ENCODE results near the gene FGF4.

Gene FGF4

GRCh38 chr11:69817265-69818230, 42.4 kb upstream of the FGF4 start:
- Histone ChIP-seq H3K27me3 (ENCODE audit: control insufficient read depth in 1 of 2, insufficient read depth in 2 of 2, low read length in 2 of 2) (peaks cover 48 to 58% of the 10 kb centered on the region in 2 donors), H3K27ac (ENCODE audit: low read depth, low read length) (no peak overlapping the region), H3K9me3 (ENCODE audit: control insufficient read depth in 1 of 2, low read length in 2 of 2) (no peaks in the 10 kb centered on the region), H3K9ac (ENCODE audit: low read depth in 1 of 2, low read length in 2 of 2) (no peak overlapping the region), H3K4me3 (ENCODE audit: low read depth in 1 of 2, low read length in 2 of 2) (no peak overlapping the region), H3K4me1 (ENCODE audit: control insufficient read depth in 1 of 2, insufficient read depth in 2 of 2, low read length in 2 of 2) (no peaks in the 10 kb centered on the region), H3K36me3 (ENCODE audit: control insufficient read depth in 1 of 2, insufficient read depth in 2 of 2, low read length in 2 of 2) (no peaks in the 10 kb centered on the region)

- H3K4me3 ChIP-seq (ENCODE audit: low read depth in 1 of 2, low read length in 2 of 2): no peak overlapping the region
- H3K9ac ChIP-seq (ENCODE audit: low read depth in 1 of 2, low read length in 2 of 2): no peak overlapping the region
- H3K9me3 ChIP-seq (ENCODE audit: control insufficient read depth in 1 of 2, low read length in 2 of 2): no peaks in the 10 kb centered on the region
- peaks cover 48 to 58% of the 10 kb centered on the region in 2 donors for H3K27me3 ChIP-seq (ENCODE audit: control insufficient read depth in 1 of 2, insufficient read depth in 2 of 2, low read length in 2 of 2)
- H3K27ac ChIP-seq (ENCODE audit: low read depth, low read length): no peak overlapping the region
- no peaks in the 10 kb centered on the region for H3K4me1 ChIP-seq (ENCODE audit: control insufficient read depth in 1 of 2, insufficient read depth in 2 of 2, low read length in 2 of 2)
- H3K36me3 ChIP-seq (ENCODE audit: control insufficient read depth in 1 of 2, insufficient read depth in 2 of 2, low read length in 2 of 2): no peaks in the 10 kb centered on the region
These were observed 41.5 kb upstream of the FGF4 start for GRCh38 chr11:69816671-69817070.

- H3K27ac ChIP-seq (ENCODE audit: low read depth, low read length): no peak overlapping the region
- H3K4me3 ChIP-seq (ENCODE audit: low read depth in 1 of 2, low read length in 2 of 2): no peak overlapping the region
- no peaks in the 10 kb centered on the region for H3K4me1 ChIP-seq (ENCODE audit: control insufficient read depth in 1 of 2, insufficient read depth in 2 of 2, low read length in 2 of 2)
- H3K9me3 ChIP-seq (ENCODE audit: control insufficient read depth in 1 of 2, low read length in 2 of 2): no peaks in the 10 kb centered on the region
- no peaks in the 10 kb centered on the region for H3K36me3 ChIP-seq (ENCODE audit: control insufficient read depth in 1 of 2, insufficient read depth in 2 of 2, low read length in 2 of 2)
- H3K9ac ChIP-seq (ENCODE audit: low read depth in 1 of 2, low read length in 2 of 2): no peak overlapping the region
- peaks cover 44 to 53% of the 10 kb centered on the region in 2 donors for H3K27me3 ChIP-seq (ENCODE audit: control insufficient read depth in 1 of 2, insufficient read depth in 2 of 2, low read length in 2 of 2)
These were observed 40.8 kb upstream of the FGF4 start for GRCh38 chr11:69815973-69816372.

- Histone ChIP-seq H3K4me1 (ENCODE audit: control insufficient read depth in 1 of 2, insufficient read depth in 2 of 2, low read length in 2 of 2) (no peaks in the 10 kb centered on the region), H3K9ac (ENCODE audit: low read depth in 1 of 2, low read length in 2 of 2) (no peak overlapping the region), H3K27ac (ENCODE audit: low read depth, low read length) (no peak overlapping the region), H3K9me3 (ENCODE audit: control insufficient read depth in 1 of 2, low read length in 2 of 2) (no peaks in the 10 kb centered on the region), H3K4me3 (ENCODE audit: low read depth in 1 of 2, low read length in 2 of 2) (no peak overlapping the region), H3K36me3 (ENCODE audit: control insufficient read depth in 1 of 2, insufficient read depth in 2 of 2, low read length in 2 of 2) (no peaks in the 10 kb centered on the region), H3K27me3 (ENCODE audit: control insufficient read depth in 1 of 2, insufficient read depth in 2 of 2, low read length in 2 of 2) (peaks cover 35 to 42% of the 10 kb centered on the region in 2 donors)
These were observed 39.8 kb upstream of the FGF4 start for GRCh38 chr11:69814902-69815301.

DNA sequence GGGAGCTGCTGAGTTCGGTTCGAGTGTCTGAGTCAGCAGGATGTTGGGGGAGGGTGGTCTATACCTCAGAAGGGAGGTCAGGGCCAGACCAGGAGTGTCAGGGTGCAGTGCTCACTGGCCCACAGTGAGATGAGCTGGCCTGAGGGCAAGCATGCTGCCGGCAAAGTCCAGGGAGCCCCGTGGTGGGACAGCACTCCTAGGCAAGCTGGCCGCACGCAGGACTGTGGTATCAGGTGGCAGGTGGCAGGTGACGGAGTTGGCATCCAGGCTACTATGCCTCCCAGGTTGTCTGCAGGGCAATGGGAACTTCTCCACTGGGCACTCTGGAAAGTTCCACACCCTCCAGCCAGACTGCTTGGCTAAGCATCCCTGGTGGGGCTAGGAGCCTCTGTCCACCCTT, 39.3 kb upstream of the FGF4 start:
- H3K9me3 ChIP-seq (ENCODE audit: control insufficient read depth in 1 of 2, low read length in 2 of 2): no peaks in the 10 kb centered on the region
- no peak overlapping the region for H3K27ac ChIP-seq (ENCODE audit: low read depth, low read length)
- H3K36me3 ChIP-seq (ENCODE audit: control insufficient read depth in 1 of 2, insufficient read depth in 2 of 2, low read length in 2 of 2): no peaks in the 10 kb centered on the region
- H3K4me1 ChIP-seq (ENCODE audit: control insufficient read depth in 1 of 2, insufficient read depth in 2 of 2, low read length in 2 of 2): no peaks in the 10 kb centered on the region
- H3K9ac ChIP-seq (ENCODE audit: low read depth in 1 of 2, low read length in 2 of 2): no peak overlapping the region
- peaks cover 36 to 38% of the 10 kb centered on the region in 2 donors for H3K27me3 ChIP-seq (ENCODE audit: control insufficient read depth in 1 of 2, insufficient read depth in 2 of 2, low read length in 2 of 2)
- no peak overlapping the region for H3K4me3 ChIP-seq (ENCODE audit: low read depth in 1 of 2, low read length in 2 of 2)

DNA sequence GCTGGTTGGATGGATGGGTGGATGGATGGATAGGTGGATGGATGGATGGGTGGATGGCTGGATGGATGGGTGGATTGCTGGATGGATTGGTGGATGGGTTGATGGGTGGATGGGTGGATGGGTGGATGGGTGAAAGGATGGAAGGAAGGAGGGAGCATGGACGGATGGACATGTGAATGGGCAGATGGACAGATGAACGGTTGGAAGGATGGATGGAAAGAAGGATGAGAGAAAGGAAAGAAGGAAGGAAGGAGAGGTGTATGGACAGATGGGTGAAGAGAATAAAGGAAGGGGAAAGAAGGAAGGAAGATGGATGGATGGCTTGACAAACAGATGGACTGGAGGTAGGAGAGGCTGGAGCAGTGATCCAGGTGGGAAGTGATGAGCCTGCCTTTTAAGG, 38.7 kb upstream of the FGF4 start:
- Histone ChIP-seq H3K9ac (ENCODE audit: low read depth in 1 of 2, low read length in 2 of 2) (no peak overlapping the region), H3K27ac (ENCODE audit: low read depth, low read length) (no peak overlapping the region), H3K4me3 (ENCODE audit: low read depth in 1 of 2, low read length in 2 of 2) (no peak overlapping the region), H3K9me3 (ENCODE audit: control insufficient read depth in 1 of 2, low read length in 2 of 2) (no peaks in the 10 kb centered on the region), H3K4me1 (ENCODE audit: control insufficient read depth in 1 of 2, insufficient read depth in 2 of 2, low read length in 2 of 2) (no peaks in the 10 kb centered on the region), H3K27me3 (ENCODE audit: control insufficient read depth in 1 of 2, insufficient read depth in 2 of 2, low read length in 2 of 2) (peaks cover 36 to 37% of the 10 kb centered on the region in 2 donors), H3K36me3 (ENCODE audit: control insufficient read depth in 1 of 2, insufficient read depth in 2 of 2, low read length in 2 of 2) (no peaks in the 10 kb centered on the region)

DNA sequence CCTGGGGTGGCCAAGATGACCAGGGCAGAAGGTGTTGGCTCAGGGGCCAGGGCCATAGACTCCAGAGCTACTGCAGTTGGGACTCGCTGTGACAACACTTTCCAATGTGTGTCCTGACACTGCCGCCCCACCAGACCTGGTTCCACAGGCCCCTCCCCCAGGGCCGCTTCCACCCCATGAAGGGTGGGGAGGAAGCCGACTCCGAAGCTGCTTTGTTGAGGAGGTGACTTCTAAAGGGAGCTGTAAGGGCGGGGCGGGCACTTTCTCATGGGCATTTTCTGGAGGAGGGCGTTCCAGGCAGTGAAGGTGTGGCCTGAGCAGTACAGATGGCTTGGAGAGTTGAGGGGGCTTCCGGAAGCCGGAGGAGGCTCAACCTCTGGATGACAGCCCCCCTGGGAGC, 37.8 kb upstream of the FGF4 start:
- Histone ChIP-seq H3K9me3 (ENCODE audit: control insufficient read depth in 1 of 2, low read length in 2 of 2) (no peaks in the 10 kb centered on the region), H3K36me3 (ENCODE audit: control insufficient read depth in 1 of 2, insufficient read depth in 2 of 2, low read length in 2 of 2) (no peaks in the 10 kb centered on the region), H3K4me3 (ENCODE audit: low read depth in 1 of 2, low read length in 2 of 2) (no peak overlapping the region), H3K4me1 (ENCODE audit: control insufficient read depth in 1 of 2, insufficient read depth in 2 of 2, low read length in 2 of 2) (no peaks in the 10 kb centered on the region), H3K27me3 (ENCODE audit: control insufficient read depth in 1 of 2, insufficient read depth in 2 of 2, low read length in 2 of 2) (peaks cover 33 to 41% of the 10 kb centered on the region in 2 donors), H3K9ac (ENCODE audit: low read depth in 1 of 2, low read length in 2 of 2) (no peak overlapping the region), H3K27ac (ENCODE audit: low read depth, low read length) (no peak overlapping the region)

- Histone ChIP-seq H3K9ac (ENCODE audit: low read depth in 1 of 2, low read length in 2 of 2) (no peak overlapping the region), H3K36me3 (ENCODE audit: control insufficient read depth in 1 of 2, insufficient read depth in 2 of 2, low read length in 2 of 2) (no peaks in the 10 kb centered on the region), H3K4me1 (ENCODE audit: control insufficient read depth in 1 of 2, insufficient read depth in 2 of 2, low read length in 2 of 2) (no peaks in the 10 kb centered on the region), H3K27me3 (ENCODE audit: control insufficient read depth in 1 of 2, insufficient read depth in 2 of 2, low read length in 2 of 2) (peaks cover 27 to 36% of the 10 kb centered on the region in 2 donors), H3K9me3 (ENCODE audit: control insufficient read depth in 1 of 2, low read length in 2 of 2) (no peaks in the 10 kb centered on the region), H3K27ac (ENCODE audit: low read depth, low read length) (no peak overlapping the region), H3K4me3 (ENCODE audit: low read depth in 1 of 2, low read length in 2 of 2) (no peak overlapping the region)
These were observed 37.1 kb upstream of the FGF4 start for GRCh38 chr11:69812256-69812655.

GRCh38 chr11:69811431-69811830, 36.3 kb upstream of the FGF4 start:
- H3K27ac ChIP-seq (ENCODE audit: low read depth, low read length): no peak overlapping the region
- H3K36me3 ChIP-seq (ENCODE audit: control insufficient read depth in 1 of 2, insufficient read depth in 2 of 2, low read length in 2 of 2): no peaks in the 10 kb centered on the region
- H3K9me3 ChIP-seq (ENCODE audit: control insufficient read depth in 1 of 2, low read length in 2 of 2): no peaks in the 10 kb centered on the region
- H3K27me3 ChIP-seq (ENCODE audit: control insufficient read depth in 1 of 2, insufficient read depth in 2 of 2, low read length in 2 of 2): peaks cover 18 to 28% of the 10 kb centered on the region in 2 donors
- no peak overlapping the region for H3K4me3 ChIP-seq (ENCODE audit: low read depth in 1 of 2, low read length in 2 of 2)
- no peak overlapping the region for H3K9ac ChIP-seq (ENCODE audit: low read depth in 1 of 2, low read length in 2 of 2)
- no peaks in the 10 kb centered on the region for H3K4me1 ChIP-seq (ENCODE audit: control insufficient read depth in 1 of 2, insufficient read depth in 2 of 2, low read length in 2 of 2)

DNA sequence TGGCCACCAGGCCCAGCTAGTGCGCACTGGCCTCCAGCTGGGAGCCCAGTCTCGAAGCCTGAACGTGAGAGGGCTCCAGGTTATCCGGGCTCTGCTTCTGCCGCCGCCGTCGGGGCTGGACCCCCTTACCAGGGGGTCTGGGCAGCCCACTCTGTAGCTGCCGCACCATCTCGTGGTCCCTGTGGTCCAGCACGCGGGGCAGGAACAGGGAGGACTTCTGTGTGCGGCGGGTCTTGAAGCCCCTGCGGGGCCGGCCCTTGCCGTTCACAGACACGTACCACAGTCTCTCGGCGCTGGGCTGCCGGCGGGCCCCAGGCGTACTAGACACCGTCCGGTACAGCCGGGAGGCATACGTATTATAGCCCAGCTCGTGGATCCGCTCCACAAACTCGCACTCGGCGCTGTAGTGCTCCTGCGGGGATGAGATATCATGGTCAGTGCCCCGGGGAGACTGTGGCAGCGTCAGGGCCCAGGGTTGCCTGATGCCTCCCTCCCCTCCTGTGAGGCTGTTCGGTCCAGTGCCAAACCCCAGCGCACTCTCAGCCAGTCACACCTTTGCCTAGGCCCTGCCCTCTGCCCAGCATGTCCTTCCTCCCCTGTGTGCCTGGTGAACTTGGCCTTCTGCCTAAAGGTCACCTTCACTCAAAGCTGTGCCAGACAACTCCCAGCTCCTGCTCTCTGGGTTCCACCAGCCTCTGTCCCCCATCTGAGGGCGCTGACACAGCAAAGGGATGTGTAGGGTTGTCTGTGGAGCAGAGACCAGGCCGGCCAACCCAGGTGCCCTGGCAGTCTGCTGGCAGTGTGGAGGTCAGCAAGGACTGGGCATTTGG, 35.4 kb upstream of the FGF4 start:
- H3K4me1 ChIP-seq (ENCODE audit: control insufficient read depth in 1 of 2, insufficient read depth in 2 of 2, low read length in 2 of 2): no peaks in the 10 kb centered on the region
- no peak overlapping the region for H3K9ac ChIP-seq (ENCODE audit: low read depth in 1 of 2, low read length in 2 of 2)
- no peaks in the 10 kb centered on the region for H3K9me3 ChIP-seq (ENCODE audit: control insufficient read depth in 1 of 2, low read length in 2 of 2)
- no peaks in the 10 kb centered on the region for H3K36me3 ChIP-seq (ENCODE audit: control insufficient read depth in 1 of 2, insufficient read depth in 2 of 2, low read length in 2 of 2)
- H3K4me3 ChIP-seq (ENCODE audit: low read depth in 1 of 2, low read length in 2 of 2): no peak overlapping the region
- H3K27ac ChIP-seq (ENCODE audit: low read depth, low read length): no peak overlapping the region
- peaks cover 9 to 21% of the 10 kb centered on the region in 2 donors for H3K27me3 ChIP-seq (ENCODE audit: control insufficient read depth in 1 of 2, insufficient read depth in 2 of 2, low read length in 2 of 2)
